Putamen (tissue), 1 donor: ENCODE results near the gene CENPF.
A peak's percentile ranks its signal among the peaks of the same experiment; 100 is the strongest.

ENCODE experiments used
- DNase-seq: peaks from one replicate; pipeline ENCODE4 v3.0.0-alpha.2; 2016; ENCODE audit warnings: low spot score

CENPF gene

DNA sequence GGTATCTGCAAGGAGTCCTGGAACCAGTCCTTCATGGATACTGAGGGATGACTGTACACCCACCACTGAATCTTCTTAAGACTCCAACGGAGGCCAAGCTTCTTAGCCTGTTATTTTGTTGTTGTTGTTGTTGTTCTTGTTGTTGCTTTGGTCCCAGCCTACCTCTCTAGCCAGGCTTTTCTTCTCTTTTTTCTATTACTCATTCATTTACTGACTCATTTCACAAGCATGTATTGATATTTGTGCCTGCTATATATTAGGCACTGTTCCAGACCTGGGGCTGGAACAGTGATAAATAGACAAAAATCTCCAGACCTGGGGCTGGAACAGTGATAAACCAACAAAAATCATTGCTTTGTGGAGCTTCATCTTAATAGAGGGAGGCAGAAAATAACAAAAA, 20.4 kb downstream of the CENPF start:
- no peak for DNase-seq

DNA sequence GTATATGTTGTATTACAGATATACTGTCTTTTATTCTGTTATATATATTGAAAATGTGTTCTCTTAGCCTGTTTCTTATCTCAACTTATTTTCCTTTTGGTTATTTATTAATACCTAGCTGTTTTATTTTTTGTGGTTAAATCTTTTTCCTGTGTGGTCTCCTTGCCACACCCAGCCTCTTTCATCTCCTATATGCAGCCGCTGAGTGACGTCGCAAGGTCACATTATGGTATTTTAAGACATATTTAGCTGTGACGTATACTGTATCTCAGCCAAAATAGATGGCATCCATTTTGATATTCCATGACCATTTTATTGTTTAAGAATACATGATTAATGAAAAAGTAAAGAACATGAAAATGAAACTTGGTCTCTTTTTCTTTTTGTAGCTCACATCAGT, 29.1 kb downstream of the CENPF start:
- no peak for DNase-seq

DNA sequence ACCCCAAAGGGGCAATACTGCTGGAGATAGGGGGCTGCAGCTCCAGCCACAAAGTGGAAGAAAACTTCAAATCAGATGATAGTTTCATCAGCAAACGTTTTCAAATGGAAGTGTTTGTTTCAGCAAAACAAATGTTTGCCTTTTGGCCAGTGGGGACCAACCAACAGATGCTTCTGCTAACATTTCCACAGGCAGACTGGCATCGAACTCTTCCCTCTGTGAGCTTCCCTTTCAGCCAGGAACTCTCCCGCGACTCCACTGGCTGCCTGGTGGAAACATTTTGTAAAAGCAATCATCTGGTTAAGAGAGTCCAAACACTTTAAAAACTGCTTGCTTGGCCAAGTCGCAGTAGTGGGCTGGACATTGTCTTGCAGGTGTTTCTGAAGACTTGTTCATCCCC, 30.7 kb downstream of the CENPF start:
- no peak for DNase-seq

DNA sequence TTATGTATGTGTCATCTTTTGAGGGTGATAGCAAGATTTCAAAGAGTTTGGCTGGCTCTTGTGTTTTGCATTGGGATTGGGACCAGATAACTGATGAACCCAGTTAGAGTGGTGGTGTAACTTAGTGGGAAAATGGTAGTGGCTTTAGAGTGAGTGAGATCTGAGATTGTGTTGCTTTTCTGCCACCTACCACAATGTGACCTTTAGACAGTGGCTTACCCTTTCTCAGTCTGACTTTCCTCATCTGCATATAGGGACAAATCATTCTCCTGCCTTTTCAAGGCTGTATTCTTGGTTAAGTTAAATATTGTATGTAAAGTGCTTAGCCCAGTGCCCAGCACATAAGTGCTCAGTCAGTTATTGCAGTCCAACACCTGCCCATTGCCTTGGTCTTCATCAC, 31.3 kb downstream of the CENPF start:
- DNase-seq: no peak

DNA sequence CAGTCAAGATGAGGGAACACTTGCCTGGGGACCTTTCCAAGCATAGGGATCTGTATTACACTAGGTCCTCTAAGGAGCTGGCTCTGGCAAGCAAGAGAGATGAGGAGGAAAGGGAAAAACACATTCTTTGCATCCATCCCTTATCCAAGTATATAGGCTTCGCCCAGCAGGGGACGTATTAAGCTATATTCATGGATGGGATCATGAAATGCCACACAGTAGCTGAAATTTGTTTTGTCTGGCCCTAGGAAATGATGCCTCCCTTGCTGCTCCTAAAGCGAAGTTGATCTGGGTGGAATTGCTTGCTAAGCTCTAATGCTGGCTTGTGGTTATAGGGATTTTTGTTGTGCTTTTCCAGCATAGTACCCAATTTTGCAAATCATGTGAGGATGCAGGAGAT, 32.1 kb downstream of the CENPF start:
- no peak for DNase-seq

DNA sequence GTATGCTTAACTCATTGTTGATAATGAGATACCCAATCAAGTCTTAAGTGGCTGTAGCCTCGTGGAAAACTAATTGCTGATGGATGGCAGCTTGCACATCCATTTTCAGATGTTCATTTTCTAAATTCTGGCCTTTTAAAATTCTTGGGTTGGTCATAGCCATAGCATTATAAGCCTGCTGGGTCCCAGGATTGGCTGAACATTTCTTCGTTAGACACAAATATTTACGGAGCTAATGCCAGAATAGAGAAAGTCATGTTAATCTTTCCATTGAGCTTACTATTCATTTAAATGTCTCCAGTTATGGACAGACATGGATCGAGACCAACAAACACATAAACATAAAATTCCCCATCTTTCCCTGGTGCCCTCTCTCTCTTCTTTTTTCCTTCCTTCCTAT, 32.5 kb downstream of the CENPF start:
- no peak for DNase-seq

DNA sequence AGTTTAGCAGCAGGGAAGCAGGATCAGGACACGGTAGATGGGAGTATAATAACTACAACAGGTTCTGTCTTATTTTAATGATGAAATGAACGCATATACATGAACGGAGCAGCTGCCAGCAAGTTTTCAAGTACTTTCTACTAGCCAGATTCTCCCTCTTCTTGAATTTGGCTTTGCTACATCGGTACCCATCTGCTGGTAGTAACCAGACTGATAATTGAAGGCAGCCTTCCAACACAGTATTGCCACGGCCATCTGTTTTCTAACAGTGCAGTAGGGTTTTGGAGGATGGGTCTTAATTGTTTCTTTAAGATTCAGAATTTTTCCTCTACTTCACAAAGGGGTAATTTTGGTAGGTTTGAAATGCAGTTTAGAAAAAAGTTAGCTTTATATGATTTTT, 33.4 kb downstream of the CENPF start:
- DNase-seq: no peak

DNA sequence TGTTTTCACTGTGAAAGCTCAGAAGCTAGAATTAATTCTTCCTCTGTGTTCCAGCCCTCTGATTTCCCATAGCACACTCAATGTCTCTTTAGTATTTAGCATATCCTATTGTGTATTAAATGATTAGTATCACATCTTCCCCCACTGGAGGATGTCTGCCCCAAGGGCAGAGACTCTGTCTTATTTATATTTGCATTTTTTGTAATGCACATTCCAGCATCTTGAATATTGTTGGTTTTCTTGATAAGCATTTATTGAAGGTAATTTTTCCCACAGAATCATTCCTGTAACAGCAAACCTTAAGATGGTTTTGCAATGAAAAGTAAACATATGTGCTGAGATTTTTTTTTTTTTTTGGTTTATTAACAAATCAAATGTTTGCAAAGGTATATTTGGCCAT, 34.1 kb downstream of the CENPF start:
- DNase-seq: no peak

DNA sequence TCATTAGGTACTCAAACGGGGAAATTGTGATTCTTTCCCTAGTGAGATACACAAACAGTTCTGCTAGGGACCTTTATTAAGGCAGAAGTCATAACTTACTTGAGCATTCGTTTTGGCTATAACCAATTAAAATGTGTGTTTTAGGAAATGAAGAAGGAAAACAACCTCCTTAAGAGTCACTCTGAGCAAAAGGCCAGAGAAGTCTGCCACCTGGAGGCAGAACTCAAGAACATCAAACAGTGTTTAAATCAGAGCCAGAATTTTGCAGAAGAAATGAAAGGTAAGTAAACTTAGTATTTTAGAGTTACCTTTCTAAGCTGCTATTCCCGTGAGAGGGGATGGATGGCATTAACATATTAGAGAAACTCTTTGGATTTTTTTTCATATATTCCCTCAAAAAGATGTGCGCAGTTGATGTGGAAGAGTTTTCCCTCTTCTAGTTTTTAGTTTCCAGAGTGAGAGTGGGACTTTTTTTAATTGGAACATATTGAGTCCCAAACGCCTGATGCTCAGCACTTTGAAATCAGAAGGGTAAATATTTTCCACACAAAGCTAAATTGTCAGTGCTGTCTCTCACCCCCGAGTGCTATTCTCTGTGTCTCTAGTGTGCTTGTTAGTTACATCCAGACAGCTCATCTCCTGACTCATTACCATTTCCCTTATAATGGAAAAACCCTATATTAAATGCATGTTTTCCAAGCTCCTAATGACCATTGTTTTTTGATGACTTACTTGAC, 34.9 kb downstream of the CENPF start:
- no peak for DNase-seq

DNA sequence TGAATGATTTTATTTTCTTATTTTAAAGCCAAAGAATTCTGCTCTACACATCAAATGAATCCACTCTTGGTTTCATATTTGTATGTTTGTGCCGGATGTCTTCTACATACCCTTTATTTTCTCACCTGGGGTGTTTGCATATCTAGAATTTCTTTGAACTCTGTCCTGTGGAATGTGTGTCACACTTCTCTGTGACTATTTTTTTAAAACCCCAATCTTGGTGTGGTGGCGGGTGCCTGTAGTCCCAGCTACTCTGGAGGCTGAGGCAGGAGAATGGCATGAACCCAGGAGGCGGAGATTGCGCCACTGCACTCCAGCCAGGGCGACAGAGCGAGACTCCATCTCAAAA, 35.4 kb downstream of the CENPF start:
- DNase-seq: no peak

DNA sequence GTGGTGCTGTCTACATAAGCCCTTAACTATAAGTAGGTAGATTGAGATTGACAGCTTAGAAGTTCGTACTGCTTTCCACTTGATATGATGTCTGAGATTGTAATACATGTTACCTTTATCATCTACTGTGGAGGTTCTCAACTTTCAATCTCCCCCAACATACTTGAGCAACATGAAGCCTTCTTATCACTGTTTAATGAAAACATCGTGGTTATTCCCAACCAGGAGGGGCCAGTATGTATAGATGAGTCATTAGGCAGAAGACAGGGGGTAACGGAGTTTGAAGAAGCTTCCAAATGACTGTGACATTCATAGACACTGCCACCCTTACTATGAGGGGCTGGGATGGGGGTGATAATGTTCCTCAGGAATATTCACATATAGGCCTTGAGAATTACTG, 36.0 kb downstream of the CENPF start:
- no peak for DNase-seq

DNA sequence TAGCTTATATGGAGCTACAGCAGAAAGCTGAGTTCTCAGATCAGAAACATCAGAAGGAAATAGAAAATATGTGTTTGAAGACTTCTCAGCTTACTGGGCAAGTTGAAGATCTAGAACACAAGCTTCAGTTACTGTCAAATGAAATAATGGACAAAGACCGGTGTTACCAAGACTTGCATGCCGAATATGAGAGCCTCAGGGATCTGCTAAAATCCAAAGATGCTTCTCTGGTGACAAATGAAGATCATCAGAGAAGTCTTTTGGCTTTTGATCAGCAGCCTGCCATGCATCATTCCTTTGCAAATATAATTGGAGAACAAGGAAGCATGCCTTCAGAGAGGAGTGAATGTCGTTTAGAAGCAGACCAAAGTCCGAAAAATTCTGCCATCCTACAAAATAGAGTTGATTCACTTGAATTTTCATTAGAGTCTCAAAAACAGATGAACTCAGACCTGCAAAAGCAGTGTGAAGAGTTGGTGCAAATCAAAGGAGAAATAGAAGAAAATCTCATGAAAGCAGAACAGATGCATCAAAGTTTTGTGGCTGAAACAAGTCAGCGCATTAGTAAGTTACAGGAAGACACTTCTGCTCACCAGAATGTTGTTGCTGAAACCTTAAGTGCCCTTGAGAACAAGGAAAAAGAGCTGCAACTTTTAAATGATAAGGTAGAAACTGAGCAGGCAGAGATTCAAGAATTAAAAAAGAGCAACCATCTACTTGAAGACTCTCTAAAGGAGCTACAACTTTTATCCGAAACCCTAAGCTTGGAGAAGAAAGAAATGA, 37.6 kb downstream of the CENPF start:
- DNase-seq: no peak

DNA sequence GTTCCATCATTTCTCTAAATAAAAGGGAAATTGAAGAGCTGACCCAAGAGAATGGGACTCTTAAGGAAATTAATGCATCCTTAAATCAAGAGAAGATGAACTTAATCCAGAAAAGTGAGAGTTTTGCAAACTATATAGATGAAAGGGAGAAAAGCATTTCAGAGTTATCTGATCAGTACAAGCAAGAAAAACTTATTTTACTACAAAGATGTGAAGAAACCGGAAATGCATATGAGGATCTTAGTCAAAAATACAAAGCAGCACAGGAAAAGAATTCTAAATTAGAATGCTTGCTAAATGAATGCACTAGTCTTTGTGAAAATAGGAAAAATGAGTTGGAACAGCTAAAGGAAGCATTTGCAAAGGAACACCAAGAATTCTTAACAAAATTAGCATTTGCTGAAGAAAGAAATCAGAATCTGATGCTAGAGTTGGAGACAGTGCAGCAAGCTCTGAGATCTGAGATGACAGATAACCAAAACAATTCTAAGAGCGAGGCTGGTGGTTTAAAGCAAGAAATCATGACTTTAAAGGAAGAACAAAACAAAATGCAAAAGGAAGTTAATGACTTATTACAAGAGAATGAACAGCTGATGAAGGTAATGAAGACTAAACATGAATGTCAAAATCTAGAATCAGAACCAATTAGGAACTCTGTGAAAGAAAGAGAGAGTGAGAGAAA, 38.4 kb downstream of the CENPF start:
- no peak for DNase-seq

DNA sequence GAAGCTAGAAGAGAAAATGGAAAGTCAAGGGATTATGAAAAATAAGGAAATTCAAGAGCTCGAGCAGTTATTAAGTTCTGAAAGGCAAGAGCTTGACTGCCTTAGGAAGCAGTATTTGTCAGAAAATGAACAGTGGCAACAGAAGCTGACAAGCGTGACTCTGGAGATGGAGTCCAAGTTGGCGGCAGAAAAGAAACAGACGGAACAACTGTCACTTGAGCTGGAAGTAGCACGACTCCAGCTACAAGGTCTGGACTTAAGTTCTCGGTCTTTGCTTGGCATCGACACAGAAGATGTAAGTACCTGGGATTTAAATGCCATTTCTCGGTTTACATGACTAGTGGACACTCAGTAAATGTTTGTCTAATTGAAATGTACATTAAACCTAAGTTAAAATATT, 40.0 kb downstream of the CENPF start:
- DNase-seq: no peak

DNA sequence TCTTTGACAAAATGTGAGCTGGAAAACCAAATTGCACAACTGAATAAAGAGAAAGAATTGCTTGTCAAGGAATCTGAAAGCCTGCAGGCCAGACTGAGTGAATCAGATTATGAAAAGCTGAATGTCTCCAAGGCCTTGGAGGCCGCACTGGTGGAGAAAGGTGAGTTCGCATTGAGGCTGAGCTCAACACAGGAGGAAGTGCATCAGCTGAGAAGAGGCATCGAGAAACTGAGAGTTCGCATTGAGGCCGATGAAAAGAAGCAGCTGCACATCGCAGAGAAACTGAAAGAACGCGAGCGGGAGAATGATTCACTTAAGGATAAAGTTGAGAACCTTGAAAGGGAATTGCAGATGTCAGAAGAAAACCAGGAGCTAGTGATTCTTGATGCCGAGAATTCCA, 42.7 kb downstream of the CENPF start:
- no peak for DNase-seq

DNA sequence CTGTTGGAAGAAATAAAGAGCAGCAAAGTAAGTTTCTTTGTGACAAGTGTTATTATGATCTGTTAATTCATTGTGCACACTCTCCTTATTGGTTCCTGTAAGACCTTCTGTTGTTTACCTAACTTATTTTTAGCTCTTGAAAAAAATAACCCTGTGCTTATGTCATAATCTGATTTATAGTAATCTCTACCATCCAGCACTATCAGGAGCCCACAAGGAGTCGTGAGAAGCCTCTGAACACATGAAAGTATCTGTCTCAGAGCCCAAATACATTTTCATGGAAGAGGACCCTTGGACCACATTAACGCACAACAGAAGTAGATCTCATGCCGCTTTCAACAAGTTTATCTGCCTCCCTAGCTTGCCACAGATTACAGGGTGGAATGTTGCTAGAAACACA, 45.8 kb downstream of the CENPF start:
- no peak for DNase-seq

DNA sequence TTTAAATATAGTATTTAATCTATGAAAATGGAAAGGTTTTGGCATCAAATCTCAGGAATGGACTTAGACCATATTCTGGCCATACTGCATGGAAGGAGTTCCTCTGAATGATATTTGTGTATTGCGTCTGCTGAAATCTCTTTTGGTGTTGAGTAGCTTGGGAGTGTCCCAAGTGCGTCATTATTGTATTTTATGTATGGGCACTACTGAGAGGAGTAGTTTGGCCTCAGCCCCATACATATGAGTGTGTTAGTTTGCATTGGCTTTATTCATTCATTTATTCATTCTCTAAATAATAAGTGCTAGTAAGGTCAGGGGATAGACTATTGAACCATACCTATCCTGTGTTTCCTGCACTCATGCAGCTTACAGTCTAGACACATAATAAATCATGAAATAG, 46.6 kb downstream of the CENPF start:
- no peak for DNase-seq

DNA sequence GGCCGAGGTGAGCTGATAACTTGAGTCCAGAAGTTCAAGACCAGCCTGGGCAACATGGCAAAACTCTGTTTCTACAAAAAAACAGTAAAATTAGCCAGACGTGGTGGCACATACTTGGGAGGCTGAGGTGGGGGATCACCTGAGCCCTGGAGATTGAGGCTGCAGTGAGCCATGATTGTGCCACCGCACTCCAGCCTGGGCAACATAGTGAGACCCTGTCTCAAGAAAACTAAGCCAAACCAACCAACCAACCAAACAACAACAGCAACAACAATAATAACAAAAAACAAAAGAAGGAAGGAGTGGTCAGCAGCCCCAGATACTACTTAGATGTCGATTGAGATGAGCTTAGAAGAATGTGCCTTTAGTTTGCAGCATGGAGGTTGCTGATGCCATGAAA, 47.7 kb downstream of the CENPF start:
- no peak for DNase-seq

DNA sequence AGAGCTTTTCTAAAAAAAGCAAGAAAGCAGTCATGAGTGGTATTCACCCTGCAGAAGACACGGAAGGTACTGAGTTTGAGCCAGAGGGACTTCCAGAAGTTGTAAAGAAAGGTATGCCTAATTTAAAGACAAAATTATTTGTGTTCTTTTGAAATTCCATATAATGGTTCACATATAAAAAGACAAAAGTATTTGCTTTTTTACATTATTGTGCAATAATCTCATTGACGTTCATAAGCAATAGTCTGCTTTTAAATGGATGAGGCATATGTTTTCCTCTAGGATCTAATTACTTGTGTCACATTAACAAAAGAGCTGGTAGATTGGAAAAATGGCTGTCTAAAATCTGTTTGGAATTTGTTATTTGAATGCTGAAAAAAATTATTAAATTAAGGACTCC, 54.3 kb downstream of the CENPF start:
- DNase-seq: no peak

DNA sequence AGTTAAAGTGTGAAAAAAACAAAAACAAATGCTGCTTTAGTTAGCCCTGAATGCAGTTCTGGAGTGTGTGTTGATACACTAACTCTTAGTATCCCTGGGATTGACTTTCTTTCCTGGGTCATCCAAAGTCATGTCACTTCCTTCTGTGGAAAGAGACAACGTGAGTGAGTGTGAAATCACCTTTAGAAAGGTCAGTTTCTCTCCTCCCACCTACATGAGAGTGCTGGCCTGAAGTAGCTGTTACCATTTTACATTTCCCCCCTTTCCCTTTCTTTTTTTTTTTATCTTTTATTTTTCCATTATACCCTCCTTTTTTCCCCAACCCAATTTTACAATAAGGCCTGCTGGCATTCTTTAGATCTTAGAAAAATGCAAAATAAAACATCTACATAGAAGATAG, 55.2 kb downstream of the CENPF start:
- no peak for DNase-seq

DNA sequence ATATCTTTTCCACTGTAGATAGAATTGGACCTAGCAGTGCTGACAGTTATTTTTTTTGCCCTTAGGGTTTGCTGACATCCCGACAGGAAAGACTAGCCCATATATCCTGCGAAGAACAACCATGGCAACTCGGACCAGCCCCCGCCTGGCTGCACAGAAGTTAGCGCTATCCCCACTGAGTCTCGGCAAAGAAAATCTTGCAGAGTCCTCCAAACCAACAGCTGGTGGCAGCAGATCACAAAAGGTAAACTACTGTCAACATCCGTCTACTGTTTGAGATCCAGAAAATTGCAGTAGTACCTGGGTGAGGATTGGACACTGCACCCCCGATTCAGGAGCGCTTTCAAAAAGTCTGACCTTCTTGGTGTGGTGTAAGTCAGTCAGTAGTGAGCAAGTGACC, 55.8 kb downstream of the CENPF start:
- DNase-seq: no peak

DNA sequence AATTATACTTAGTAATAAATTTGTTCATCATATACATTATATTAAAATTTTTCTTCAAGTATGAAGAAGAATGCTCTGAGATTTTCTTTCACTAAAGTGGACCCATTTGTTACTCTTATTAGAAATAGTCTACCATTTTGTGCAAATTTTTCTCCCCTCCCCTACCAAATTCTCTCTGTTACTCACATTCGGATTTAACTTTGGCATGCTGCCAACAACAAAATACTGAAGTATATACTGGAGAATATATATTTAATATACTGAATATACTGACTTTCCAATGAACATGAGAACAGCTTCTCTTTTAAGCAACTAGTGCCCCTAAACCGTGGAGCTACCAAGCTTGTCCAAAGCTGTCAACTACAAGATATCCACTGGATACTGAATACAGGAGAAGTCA, 57.2 kb downstream of the CENPF start:
- DNase-seq: no peak

DNA sequence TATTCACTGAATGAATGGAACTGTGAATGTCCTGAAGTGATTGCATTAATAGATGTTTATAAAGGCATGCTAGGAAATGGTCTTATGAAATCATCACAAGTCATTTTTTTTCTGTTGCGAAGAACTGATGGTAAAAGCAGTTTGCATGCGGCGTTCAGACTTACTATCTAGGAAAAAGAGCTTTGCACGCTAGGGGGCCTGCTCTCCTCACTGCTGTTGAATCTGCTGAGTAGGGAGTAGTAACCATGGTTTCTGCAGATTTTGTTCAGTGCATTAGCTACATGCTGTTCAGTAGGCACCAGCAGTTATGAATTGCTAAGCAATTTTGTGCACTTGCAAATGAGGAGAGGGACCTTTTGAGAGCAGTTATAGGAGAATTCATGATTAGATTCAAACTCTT, 57.9 kb downstream of the CENPF start:
- DNase-seq: peak; percentile 77
